ENCODE results near the gene CYP4V2.

CYP4V2 gene

GRCh38 chr4:186168750-186169149 lies 22.6 kb upstream of the CYP4V2 start:
- no peaks in the 10 kb centered on the region for H3K4me1 ChIP-seq (ENCODE audit: insufficient read depth, poor library complexity, severe bottlenecking)
- no peak for ATAC-seq (ENCODE audit: low read depth)
- no peaks in the 10 kb centered on the region for H3K27me3 ChIP-seq (ENCODE audit: insufficient read depth, poor library complexity, severe bottlenecking)
- H3K27ac ChIP-seq (ENCODE audit: poor library complexity, severe bottlenecking): no peak overlapping the region
- no peak overlapping the region for H3K4me3 ChIP-seq (ENCODE audit: severe bottlenecking)
- no peak for TF ChIP-seq CTCF (IDR thresholded peaks at IDR 0.05; ENCODE audit: poor library complexity, severe bottlenecking)
- no peaks in the 10 kb centered on the region for H3K9me3 ChIP-seq (ENCODE audit: severe bottlenecking)
- no peak for DNase-seq (ENCODE audit: low spot score)
- no peaks in the 10 kb centered on the region for H3K36me3 ChIP-seq (ENCODE audit: low read depth)

GRCh38 chr4:186169333-186169944 lies 21.9 kb upstream of the CYP4V2 start:
- no peak for TF ChIP-seq CTCF (IDR thresholded peaks at IDR 0.05; ENCODE audit: poor library complexity, severe bottlenecking)
- no peak for DNase-seq (ENCODE audit: low spot score)
- Histone ChIP-seq H3K4me3 (ENCODE audit: severe bottlenecking) (no peak overlapping the region), H3K4me1 (ENCODE audit: insufficient read depth, poor library complexity, severe bottlenecking) (no peaks in the 10 kb centered on the region), H3K9me3 (ENCODE audit: severe bottlenecking) (no peaks in the 10 kb centered on the region), H3K27me3 (ENCODE audit: insufficient read depth, poor library complexity, severe bottlenecking) (no peaks in the 10 kb centered on the region), H3K27ac (ENCODE audit: poor library complexity, severe bottlenecking) (no peak overlapping the region), H3K36me3 (ENCODE audit: low read depth) (no peaks in the 10 kb centered on the region)
- no peak for ATAC-seq (ENCODE audit: low read depth)

- Histone ChIP-seq H3K27me3 (ENCODE audit: insufficient read depth, poor library complexity, severe bottlenecking) (no peaks in the 10 kb centered on the region), H3K4me1 (ENCODE audit: insufficient read depth, poor library complexity, severe bottlenecking) (no peaks in the 10 kb centered on the region), H3K36me3 (ENCODE audit: low read depth) (no peaks in the 10 kb centered on the region), H3K27ac (ENCODE audit: poor library complexity, severe bottlenecking) (no peak overlapping the region), H3K9me3 (ENCODE audit: severe bottlenecking) (no peaks in the 10 kb centered on the region), H3K4me3 (ENCODE audit: severe bottlenecking) (no peak overlapping the region)
- DNase-seq (ENCODE audit: low spot score) (no peak), ATAC-seq (ENCODE audit: low read depth) (peak; percentile 40; the same call in 1 of the 3 replicates)
- TF ChIP-seq CTCF (IDR thresholded peaks at IDR 0.05; ENCODE audit: poor library complexity, severe bottlenecking): no peak
These were observed 21.2 kb upstream of the CYP4V2 start for GRCh38 chr4:186169945-186170802.

- Histone ChIP-seq H3K9me3 (ENCODE audit: severe bottlenecking) (no peaks in the 10 kb centered on the region), H3K27me3 (ENCODE audit: insufficient read depth, poor library complexity, severe bottlenecking) (no peaks in the 10 kb centered on the region), H3K27ac (ENCODE audit: poor library complexity, severe bottlenecking) (no peak overlapping the region), H3K4me3 (ENCODE audit: severe bottlenecking) (no peak overlapping the region), H3K36me3 (ENCODE audit: low read depth) (no peaks in the 10 kb centered on the region), H3K4me1 (ENCODE audit: insufficient read depth, poor library complexity, severe bottlenecking) (no peaks in the 10 kb centered on the region)
- DNase-seq (ENCODE audit: low spot score) (no peak), ATAC-seq (ENCODE audit: low read depth) (no peak)
- TF ChIP-seq CTCF (IDR thresholded peaks at IDR 0.05; ENCODE audit: poor library complexity, severe bottlenecking): no peak
These were observed 20.4 kb upstream of the CYP4V2 start for GRCh38 chr4:186170966-186171365.

- no peaks in the 10 kb centered on the region for H3K4me1 ChIP-seq (ENCODE audit: insufficient read depth, poor library complexity, severe bottlenecking)
- ATAC-seq (ENCODE audit: low read depth) (no peak), DNase-seq (ENCODE audit: low spot score) (no peak)
- no peaks in the 10 kb centered on the region for H3K36me3 ChIP-seq (ENCODE audit: low read depth)
- no peaks in the 10 kb centered on the region for H3K9me3 ChIP-seq (ENCODE audit: severe bottlenecking)
- no peaks in the 10 kb centered on the region for H3K27me3 ChIP-seq (ENCODE audit: insufficient read depth, poor library complexity, severe bottlenecking)
- H3K27ac ChIP-seq (ENCODE audit: poor library complexity, severe bottlenecking): no peak overlapping the region
- H3K4me3 ChIP-seq (ENCODE audit: severe bottlenecking): no peak overlapping the region
- no peak for TF ChIP-seq CTCF (IDR thresholded peaks at IDR 0.05; ENCODE audit: poor library complexity, severe bottlenecking)
These were observed 18.8 kb upstream of the CYP4V2 start for GRCh38 chr4:186172546-186172945.

Data from RWPE2 (cell line).